Measurements from ENCODE around the gene CDH24.

CDH24 gene

DNA sequence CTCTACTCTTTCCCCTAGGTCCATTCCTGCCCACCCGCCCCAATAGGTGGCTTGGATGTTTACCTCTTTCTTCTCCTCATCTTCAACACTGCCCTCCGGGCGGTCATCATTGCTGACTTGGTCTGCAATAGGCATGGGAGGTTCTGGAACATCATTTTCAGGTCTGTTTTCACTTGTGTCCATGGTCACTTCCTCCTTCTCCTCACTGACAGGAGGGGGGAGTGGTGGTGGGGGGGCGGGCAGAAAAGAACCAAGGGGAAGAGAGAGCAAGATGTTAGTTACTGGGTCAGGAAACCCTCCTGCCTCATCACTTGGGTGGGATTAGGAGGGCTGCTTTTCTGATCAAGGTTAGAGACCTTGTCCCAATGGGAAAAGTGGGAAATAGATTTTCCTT, 12.1 kb upstream of the CDH24 start:
- H3K4me1 ChIP-seq (ENCODE audit: control insufficient read depth in 1 of 2, insufficient read depth in 1 of 2, low read depth in 1 of 2, low read length in 1 of 2): peaks cover 33 to 37% of the 10 kb centered on the region in 2 experiments

GRCh38 chr14:23068789-23069412, 11.6 kb upstream of the CDH24 start:
- peak; percentile 93 for TF ChIP-seq CTCF (IDR thresholded peaks at IDR 0.05)
- Histone ChIP-seq H3K36me3 (peaks cover 79% of the 10 kb centered on the region), H3K27ac (peak overlapping the region; percentile 66), H3K4me1 (ENCODE audit: control insufficient read depth in 1 of 2, insufficient read depth in 1 of 2, low read depth in 1 of 2, low read length in 1 of 2) (peaks cover 33 to 37% of the 10 kb centered on the region in 2 experiments), H3K27me3 (no peaks in the 10 kb centered on the region), H3K9me3 (no peaks in the 10 kb centered on the region), H3K4me3 (ENCODE audit: low read depth in 1 of 2, low read length in 1 of 2) (no peak overlapping the region)

More for the DNA sequence above, 12.1 kb upstream of the CDH24 start:
- Histone ChIP-seq H3K9me3 (no peaks in the 10 kb centered on the region), H3K27me3 (no peaks in the 10 kb centered on the region), H3K4me3 (ENCODE audit: low read depth in 1 of 2, low read length in 1 of 2) (no peak overlapping the region), H3K27ac (peak overlapping the region; percentile 66), H3K36me3 (peaks cover 79% of the 10 kb centered on the region)
- no peak for TF ChIP-seq CTCF (IDR thresholded peaks at IDR 0.05)

DNA sequence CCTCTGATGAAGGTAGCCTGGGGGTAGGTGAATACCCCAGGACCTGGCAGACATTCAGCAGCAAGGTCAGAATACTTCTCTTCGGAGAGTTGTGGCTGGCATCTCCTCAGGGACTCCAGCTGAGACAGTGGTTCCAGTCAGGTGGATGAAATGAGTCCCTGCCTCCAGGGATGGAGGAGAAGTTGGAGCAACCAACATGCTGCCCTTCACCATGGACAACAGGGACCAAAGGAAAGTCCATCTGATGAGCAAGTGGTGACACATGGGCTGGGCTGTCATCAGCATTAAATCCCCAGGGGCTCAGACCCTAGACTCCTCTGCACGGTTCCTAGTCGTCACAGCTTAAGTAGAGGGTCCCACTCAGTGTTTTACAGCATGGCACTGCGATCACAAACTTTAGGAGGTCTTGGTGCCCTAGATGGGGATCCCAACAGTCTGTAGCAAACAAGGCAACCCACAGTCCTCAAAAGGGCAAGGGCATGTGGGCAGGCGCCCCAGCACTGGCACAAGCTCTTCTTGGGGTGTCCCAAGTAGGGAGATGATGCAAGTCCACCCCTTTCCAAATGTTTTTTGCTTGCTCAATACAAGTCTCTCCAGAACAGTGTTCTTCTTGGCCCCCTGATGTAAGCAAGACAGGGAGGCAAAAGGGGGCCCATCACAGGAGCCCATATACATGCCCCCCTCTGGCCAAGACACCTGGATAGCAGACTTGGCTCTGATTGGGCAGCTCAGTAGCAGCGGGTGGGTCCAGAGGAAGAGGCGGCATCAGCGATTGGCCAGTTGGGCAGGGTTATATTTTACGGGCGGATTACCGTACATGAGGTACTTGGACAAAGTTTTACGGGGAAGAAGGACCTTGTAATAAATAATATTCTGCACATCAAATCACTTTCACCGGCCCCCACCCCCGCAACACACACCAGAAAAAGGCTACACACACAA, 10.8 kb upstream of the CDH24 start:
- H3K4me3 ChIP-seq (ENCODE audit: low read depth in 1 of 2, low read length in 1 of 2): no peak overlapping the region
- no peaks in the 10 kb centered on the region for H3K9me3 ChIP-seq
- H3K27me3 ChIP-seq: no peaks in the 10 kb centered on the region
- H3K4me1 ChIP-seq (ENCODE audit: control insufficient read depth in 1 of 2, insufficient read depth in 1 of 2, low read depth in 1 of 2, low read length in 1 of 2): peaks cover 33 to 37% of the 10 kb centered on the region in 2 experiments
- no peak for TF ChIP-seq CTCF (IDR thresholded peaks at IDR 0.05)
- H3K27ac ChIP-seq: peak overlapping the region; percentile 66
- H3K36me3 ChIP-seq: peaks cover 79% of the 10 kb centered on the region

DNA sequence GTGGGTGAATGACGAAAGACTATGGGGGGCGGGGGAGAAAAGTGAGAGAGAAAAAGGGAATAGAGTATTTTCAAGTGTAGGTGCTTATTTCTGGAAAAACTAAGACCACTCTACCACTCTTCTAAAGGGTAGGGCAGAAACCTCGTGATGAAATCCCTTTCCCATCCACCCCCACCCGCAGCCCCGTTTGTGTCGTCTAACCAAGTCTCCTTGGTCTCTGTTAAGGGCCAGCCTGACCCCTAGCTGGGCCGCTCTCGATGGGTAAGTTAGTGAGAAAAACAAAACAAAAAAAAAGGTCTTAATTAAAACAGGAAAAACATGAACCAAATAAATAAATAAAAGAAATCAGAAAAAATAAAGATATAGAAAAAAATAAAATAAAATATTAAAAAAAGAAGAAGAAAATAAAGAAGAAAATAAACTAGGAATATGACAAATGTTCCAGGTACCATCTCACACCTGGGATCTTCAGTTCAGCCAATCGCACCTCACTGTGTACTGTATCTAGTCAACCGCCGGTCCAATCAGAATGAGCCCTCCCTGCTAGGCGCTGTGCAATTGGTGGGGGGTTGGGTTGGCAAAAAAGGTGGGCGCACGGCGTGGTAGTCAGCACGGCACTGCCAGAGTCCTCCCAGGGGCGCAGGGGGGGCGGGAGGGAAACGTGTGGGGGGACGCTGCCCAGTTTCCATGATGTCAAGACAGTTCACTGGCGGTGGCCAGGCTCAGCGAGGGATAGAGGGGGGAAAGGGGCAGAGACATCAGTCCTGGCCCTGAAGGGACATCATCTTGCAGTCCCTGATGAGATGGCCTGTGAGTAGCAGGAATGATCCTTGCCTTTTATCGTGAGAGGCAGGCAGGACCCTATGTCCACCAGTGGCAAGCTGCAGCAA, 9.8 kb upstream of the CDH24 start:
- Histone ChIP-seq H3K36me3 (peaks cover 79% of the 10 kb centered on the region), H3K9me3 (no peaks in the 10 kb centered on the region), H3K4me3 (ENCODE audit: low read depth in 1 of 2, low read length in 1 of 2) (no peak overlapping the region), H3K4me1 (ENCODE audit: control insufficient read depth in 1 of 2, insufficient read depth in 1 of 2, low read depth in 1 of 2, low read length in 1 of 2) (peaks cover 29 to 34% of the 10 kb centered on the region in 2 experiments), H3K27ac (no peak overlapping the region), H3K27me3 (no peaks in the 10 kb centered on the region)
- TF ChIP-seq CTCF (IDR thresholded peaks at IDR 0.05): no peak

- H3K4me3 ChIP-seq (ENCODE audit: low read depth in 1 of 2, low read length in 1 of 2): no peak overlapping the region
- H3K9me3 ChIP-seq: no peaks in the 10 kb centered on the region
- H3K27me3 ChIP-seq: no peaks in the 10 kb centered on the region
- H3K4me1 ChIP-seq (ENCODE audit: control insufficient read depth in 1 of 2, insufficient read depth in 1 of 2, low read depth in 1 of 2, low read length in 1 of 2): peaks cover 22 to 26% of the 10 kb centered on the region in 2 experiments
- no peak overlapping the region for H3K27ac ChIP-seq
- H3K36me3 ChIP-seq: peaks cover 83% of the 10 kb centered on the region
- no peak for TF ChIP-seq CTCF (IDR thresholded peaks at IDR 0.05)
Measured at GRCh38 chr14:23066368-23066767, 9.0 kb upstream of the CDH24 start.
